Cardiac muscle cell (in vitro differentiated cells and primary cell): Measurements from ENCODE around the gene PRTFDC1. TPM values are rescaled to one million over a fixed set of nuclear protein-coding genes. Genes with fewer than 3 reads are reported as not detected.
A peak's percentile ranks its signal among the peaks of the same experiment; 100 is the strongest.

Source experiments
- DNase-seq, 2 donors: peaks; one replicate each; pipeline versions ENCODE4 v3.0.0 to v3.0.0-alpha.2; 2010 to 2017; ENCODE audit warnings: low read depth in 1 of 2, low spot score in 1 of 2
- H3K27ac ChIP-seq: fragments of 200-600 bp; sonication (generic); 2 replicates; pipeline ENCODE4 v1.5.1; 2016
- H3K27me3 ChIP-seq: fragments of 200-600 bp; sonication (generic); 2 replicates; pipeline ENCODE4 v1.6.0; 2016; ENCODE audit warnings: control low read depth
- H3K36me3 ChIP-seq: fragments of 200-600 bp; sonication (generic); 2 replicates; pipeline ENCODE4 v1.5.1; 2016; ENCODE audit warnings: control low read depth
- H3K4me1 ChIP-seq: fragments of 200-600 bp; sonication (generic); 2 replicates; pipeline ENCODE4 v1.8.1; 2017; ENCODE audit warnings: low read depth, mild to moderate bottlenecking, mixed run types
- H3K4me3 ChIP-seq: fragments of 200-600 bp; sonication (generic); 2 replicates; pipeline ENCODE4 v1.5.1; 2016; ENCODE audit warnings: mild to moderate bottlenecking
- H3K9me3 ChIP-seq: fragments of 200-600 bp; sonication (generic); 2 replicates; pipeline ENCODE4 v1.5.1; 2017; ENCODE audit warnings: low read depth, mild to moderate bottlenecking, control low read depth
- CTCF ChIP-seq: IDR thresholded peaks from 2 replicates; pipeline ENCODE4 v1.5.1; 2012; ENCODE audit warnings: low read depth, mild to moderate bottlenecking, low read length
- polyA plus RNA-seq: library from polyadenylated mRNA; unstranded; fragments of >200 nt; fragmentation: Nextera tagmentation; extraction: Ambion mirVana; gene quantifications from 2 replicates; pipeline ENCODE4 v1.2.1, GENCODE V29; 2016
- total RNA-seq: library from RNA; depleted of rRNA; stranded (reverse); fragments of >200 nt; gene quantifications from 2 replicates; pipeline ENCODE4 v1.2.3, GENCODE V29; 2016

PRTFDC1 gene
- total and polyA plus RNA-seq, 2 experiments from 2014 or later = 3.1 to 3.8 TPM

DNA sequence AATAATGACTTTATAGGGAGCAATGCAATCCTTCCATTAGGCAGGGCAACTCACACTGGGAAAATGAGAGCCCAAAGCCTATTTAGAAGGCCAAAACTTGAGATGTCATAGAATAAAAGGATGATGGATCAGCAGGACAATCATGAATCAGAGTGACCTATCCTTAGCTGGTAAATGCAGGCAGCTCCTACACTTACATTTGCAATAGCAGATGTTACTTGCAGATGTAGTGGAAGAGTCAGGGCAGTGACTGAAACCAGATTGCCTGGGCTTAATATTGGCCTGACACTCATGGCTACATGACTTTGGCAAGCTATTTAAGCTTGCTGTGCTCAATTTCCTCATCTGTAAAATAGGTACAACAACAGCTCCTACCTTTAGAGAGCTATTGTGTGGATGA lies 98.7 kb downstream of the PRTFDC1 start:
- Histone ChIP-seq H3K4me1 (peaks cover 14% of the 10 kb centered on the region), H3K36me3 (no peaks in the 10 kb centered on the region), H3K27ac (no peak overlapping the region), H3K27me3 (no peaks in the 10 kb centered on the region), H3K9me3 (no peaks in the 10 kb centered on the region), H3K4me3 (no peak overlapping the region)
- DNase-seq = no peak
- TF ChIP-seq CTCF = no peak

- TF ChIP-seq CTCF = no peak
- Histone ChIP-seq H3K9me3 (no peaks in the 10 kb centered on the region), H3K27me3 (no peaks in the 10 kb centered on the region), H3K4me1 (no peaks in the 10 kb centered on the region), H3K27ac (no peak overlapping the region), H3K36me3 (no peaks in the 10 kb centered on the region), H3K4me3 (no peak overlapping the region)
- DNase-seq = peak in 1 of 2 donors; percentile 53
Observed at GRCh38 chr10:24851629-24852028, 100.8 kb downstream of the PRTFDC1 start.

DNA sequence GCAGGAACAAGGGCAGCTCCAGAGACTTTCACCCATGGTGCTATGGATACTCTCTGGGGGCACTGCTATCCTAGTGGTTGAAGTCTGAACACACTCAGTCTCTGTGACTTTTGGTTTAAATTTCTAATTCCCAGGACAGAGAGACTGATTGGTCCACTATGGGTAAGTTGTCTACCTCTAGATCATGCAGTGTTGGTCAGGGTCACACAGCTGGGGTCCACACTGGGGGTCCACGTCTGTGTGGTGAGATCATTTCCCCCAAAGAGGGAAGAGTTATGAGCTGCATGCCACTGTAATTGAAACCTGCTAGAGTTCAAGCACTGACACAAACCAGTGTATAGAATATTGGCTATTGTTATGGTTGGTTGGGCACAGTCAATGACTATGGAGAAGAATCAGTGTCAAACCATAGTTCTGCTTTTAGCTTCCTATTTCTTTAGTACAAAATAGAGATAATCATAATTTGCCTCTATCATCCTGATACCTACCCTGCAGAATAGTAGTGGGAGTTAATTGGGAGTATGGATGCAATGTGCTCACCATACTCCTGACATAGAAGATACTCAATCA lies 101.6 kb downstream of the PRTFDC1 start:
- H3K36me3 ChIP-seq = no peaks in the 10 kb centered on the region
- H3K4me3 ChIP-seq = no peak overlapping the region
- no peak for TF ChIP-seq CTCF
- no peaks in the 10 kb centered on the region for H3K9me3 ChIP-seq
- H3K27ac ChIP-seq = no peak overlapping the region
- no peaks in the 10 kb centered on the region for H3K27me3 ChIP-seq
- DNase-seq = no peak
- no peaks in the 10 kb centered on the region for H3K4me1 ChIP-seq

DNA sequence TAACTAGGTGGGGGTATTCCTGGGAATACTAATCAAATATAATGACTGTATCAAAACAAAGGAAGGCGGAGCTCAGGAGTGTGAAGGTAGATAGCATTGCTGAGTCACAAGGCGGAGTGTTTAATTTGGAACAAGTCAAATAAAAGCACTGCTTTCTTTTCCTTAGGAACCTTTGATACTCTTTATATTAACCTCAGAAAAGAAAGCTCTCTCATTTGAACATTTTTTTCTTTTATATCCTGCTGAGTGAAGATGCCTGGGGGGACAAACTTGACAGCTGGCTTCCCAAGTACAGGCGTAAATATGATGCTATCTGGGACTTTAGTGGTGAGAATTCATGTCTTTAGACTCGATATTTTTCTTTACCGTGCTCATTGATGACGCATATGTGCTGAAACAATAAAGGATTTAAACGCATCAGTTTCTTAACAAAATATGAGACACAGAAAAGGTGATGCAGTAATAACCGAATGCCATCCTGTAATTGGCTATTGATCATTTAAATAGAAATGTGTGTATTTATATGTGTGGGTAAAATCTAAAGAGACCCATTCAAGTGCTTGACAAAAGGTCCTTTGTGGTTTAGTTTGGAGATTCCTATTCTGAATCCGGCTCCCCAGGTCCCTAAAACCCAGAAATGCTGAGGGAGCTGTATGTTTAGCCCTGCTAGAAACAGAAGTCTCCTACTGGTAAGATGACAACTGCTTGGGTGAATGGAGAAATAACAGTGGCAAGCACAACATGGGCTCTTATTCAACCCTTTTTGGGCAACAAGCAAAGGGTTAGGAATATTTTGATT lies 102.7 kb downstream of the PRTFDC1 start:
- no peak for DNase-seq
- no peak for TF ChIP-seq CTCF
- H3K4me3 ChIP-seq = no peak overlapping the region

DNA sequence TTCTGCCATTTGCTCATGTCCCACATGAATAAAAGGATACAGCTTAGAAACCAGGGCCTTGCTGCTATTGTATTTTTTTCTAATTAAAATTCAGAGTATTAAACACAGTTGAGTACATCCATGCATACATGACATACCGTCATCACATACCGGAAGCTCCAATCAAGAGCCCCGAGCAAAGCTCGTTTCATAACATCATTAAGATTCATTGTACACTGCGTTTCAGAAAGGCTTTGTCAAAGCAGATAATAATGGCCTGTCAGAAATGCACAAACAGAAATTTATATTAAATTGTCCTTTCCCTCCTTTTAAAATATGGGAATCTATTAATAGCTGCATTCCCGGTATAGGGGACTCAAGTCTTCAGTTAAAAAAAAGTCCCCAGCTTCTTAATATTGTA lies 103.4 kb downstream of the PRTFDC1 start:
- Histone ChIP-seq H3K9me3 (no peaks in the 10 kb centered on the region), H3K4me1 (no peaks in the 10 kb centered on the region), H3K36me3 (no peaks in the 10 kb centered on the region), H3K27me3 (no peaks in the 10 kb centered on the region), H3K27ac (no peak overlapping the region), H3K4me3 (no peak overlapping the region)
- TF ChIP-seq CTCF = no peak
- DNase-seq = peak in 1 of 2 donors; percentile 42

More for the DNA sequence above, 102.7 kb downstream of the PRTFDC1 start:
- H3K4me1 ChIP-seq = no peaks in the 10 kb centered on the region
- H3K27ac ChIP-seq = no peak overlapping the region
- H3K27me3 ChIP-seq = no peaks in the 10 kb centered on the region
- no peaks in the 10 kb centered on the region for H3K9me3 ChIP-seq
- no peaks in the 10 kb centered on the region for H3K36me3 ChIP-seq
